GM12892 (cell line): Measurements from ENCODE around the gene SYT2.

Experiments
- DNase-seq: peaks from one replicate; pipeline ENCODE4 v3.0.0; 2011; ENCODE audit not compliant: insufficient read length
- FAIRE-seq: peaks from 2 replicates; lab custom pipeline; 2011; peaks lifted over from hg19 to GRCh38; lab: Jason Lieb, UNC
- POLR2A ChIP-seq: IDR thresholded peaks from 2 replicates; pipeline ENCODE4 v1.6.1; 2011; ENCODE audit warnings: low read depth, low read length, control low read depth
- POLR2AphosphoS5 ChIP-seq: IDR thresholded peaks from 2 replicates; pipeline ENCODE4 v1.6.1; 2011; ENCODE audit warnings: low read depth, low read length, control low read depth
- TAF1 ChIP-seq: IDR thresholded peaks from 2 replicates; pipeline ENCODE4 v1.6.1; 2011; ENCODE audit warnings: low read depth, mild to moderate bottlenecking, control low read depth, low read length, borderline replicate concordance

Gene SYT2

DNA sequence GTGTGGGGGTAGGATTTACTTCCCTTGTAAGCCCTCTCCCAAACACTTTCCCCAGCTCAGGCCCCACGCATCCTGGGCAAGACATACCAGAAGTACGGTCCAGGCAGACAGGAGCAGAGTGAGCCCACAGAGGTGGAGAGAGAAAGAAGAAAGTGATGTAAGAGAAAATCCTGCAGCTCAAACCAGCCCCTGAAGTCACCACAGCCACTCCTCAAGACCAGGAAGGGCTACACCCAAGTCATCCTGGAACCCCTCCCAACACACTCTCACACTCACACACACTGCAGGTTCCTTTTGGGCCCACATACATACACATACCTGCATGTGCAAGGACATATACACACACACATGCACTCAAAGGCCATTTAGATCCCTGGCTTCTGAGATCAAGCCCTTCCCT lies 106.8 kb downstream of the SYT2 start:
- FAIRE-seq = no peak

DNA sequence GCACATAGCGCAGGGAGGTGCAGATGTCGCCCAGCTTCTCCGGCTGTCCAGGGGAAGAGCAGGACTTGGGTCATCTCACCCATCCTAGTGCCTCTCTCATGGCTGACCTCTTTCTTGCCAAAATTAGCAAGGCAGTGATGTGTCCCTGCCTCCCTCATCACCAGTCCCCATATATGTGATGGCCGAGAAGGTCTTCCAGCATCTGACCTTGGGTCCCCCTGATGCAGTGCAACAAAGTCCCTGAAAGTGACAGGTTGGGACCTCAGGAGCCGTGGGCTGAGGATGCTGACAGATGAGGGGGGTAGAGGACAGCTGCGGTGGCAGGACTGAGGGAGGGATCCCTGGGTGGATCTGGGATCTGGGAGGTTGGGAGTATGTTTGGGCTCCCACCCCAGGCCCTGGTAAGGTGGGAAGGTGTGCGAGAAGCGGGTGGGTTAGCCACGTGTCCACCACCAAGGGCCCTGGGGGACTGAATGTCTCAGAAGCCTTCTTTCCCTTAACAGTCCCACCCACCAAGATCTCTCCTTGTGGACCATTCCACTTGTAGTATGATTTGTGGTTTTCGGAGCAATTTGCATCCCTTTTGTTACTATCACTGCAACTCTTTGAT lies 109.7 kb downstream of the SYT2 start:
- no peak for FAIRE-seq
- no peak for DNase-seq
- TF ChIP-seq POLR2AphosphoS5 (no peak), POLR2A (no peak), TAF1 (no peak)

More for the DNA sequence above, 106.8 kb downstream of the SYT2 start:
- no peak for DNase-seq
- TF ChIP-seq TAF1 (no peak), POLR2A (no peak), POLR2AphosphoS5 (no peak)

DNA sequence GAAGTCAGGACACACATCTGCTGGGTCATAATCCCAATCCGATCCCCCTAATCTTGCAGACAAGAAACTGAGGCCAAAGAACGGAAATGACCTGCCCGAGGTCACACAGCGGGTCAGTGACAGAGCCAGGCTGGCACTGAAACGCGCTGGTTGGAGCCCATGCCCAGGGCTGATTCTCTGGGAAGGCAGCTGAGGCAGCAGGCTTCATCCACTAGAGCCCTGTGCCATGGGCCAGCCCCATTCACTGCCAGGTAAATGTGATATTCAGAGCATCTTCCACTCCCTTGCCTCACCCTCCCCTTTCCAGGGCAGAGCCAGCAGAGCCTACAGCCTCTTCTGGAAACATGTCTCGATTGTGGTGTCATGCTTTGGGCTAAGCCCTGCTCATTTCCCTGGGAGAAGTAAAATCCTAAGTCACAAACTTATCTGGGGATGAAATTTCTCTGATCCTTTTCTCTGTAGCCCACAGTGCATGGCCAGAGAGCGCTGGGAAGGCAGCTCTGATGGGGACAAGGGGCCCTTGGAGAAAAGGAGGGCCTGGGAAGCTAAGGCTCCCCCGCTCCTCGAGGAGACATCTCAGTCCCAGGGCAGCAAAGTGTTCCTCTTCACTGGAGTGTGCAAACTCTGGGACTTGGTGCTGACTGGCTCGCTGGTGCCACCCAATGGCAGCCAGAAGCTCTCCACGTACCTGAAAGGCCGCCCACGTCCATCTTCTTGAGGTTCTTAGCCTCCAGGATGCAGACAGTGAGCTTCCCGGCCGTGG lies 110.4 kb downstream of the SYT2 start:
- peak; percentile 57 for DNase-seq
- peak; percentile 91 for FAIRE-seq
- TF ChIP-seq POLR2A = no peak
- no peak for TF ChIP-seq POLR2AphosphoS5
- no peak for TF ChIP-seq TAF1

DNA sequence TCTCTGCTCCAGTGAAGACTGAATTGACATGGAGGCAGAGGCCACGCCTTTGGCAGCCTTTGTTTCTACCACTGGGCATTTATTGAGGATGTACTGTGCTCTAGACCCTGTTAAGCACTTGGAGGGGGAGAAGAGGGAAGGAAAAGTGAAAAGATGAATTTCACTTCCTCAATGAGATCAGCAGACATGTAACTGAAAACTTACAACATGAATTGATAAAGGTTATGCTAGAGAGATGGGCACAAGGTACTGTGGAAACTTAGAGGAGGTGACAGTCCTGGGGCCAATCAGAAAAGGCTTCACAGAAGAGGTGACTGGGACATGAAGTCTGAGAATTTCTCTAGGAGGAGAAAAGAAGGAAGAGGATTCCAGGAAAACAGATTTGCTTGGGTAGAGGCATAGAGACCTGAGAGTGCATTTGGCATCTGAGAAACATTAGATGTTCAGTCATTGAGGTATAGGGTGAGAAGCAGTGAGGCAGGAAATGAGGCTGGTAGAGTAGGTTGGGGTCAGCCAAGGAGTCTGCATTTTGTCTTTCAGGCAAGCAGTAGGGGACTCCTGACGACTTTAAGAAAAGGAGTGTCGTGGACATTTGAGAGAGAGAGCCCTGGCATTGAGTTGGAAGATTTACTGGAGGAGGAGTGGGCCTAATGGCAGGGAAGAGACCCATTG lies 113.0 kb downstream of the SYT2 start:
- DNase-seq (no peak), FAIRE-seq (no peak)
- no peak for TF ChIP-seq TAF1
- no peak for TF ChIP-seq POLR2A
- no peak for TF ChIP-seq POLR2AphosphoS5

DNA sequence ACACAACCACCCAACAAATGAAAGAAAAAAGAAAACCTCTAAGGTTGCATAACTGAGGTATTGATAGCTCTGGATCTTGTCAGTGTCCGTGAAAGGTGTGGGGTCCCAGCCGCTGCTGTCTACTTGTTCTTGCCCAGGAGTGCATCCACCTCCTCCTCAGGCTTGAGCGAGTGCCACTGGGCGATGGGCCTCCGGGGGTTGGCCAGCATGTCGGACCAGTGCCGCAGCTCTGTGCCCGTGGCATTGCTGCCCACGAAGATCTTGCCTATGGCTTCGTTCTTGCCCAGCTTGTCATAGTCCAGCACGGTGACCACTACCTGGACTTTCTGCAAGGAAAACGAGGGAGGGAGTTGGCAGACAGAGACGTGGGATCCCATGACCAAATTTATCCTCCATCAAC lies 113.6 kb downstream of the SYT2 start:
- DNase-seq (no peak), FAIRE-seq (peak; percentile 5)
- TF ChIP-seq POLR2AphosphoS5 (no peak), POLR2A (no peak), TAF1 (no peak)

DNA sequence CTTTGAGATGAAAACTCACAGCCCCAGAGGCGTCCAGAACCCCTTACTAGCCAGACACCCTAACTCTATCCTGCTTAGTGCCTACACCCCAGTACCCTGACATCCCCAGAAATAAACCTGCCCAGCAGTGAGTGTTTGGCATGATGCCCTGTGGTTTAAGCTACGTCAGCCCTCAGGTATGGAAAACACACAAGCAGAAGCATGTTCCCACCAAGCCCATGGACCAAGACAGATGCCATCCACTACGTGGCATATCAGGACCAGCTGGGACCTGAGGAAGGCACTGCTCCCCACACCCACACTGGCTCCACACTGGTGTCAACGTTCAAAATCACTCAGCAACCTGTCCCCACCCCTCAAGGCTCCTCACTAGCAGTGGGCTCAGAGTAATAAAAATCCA lies 116.4 kb downstream of the SYT2 start:
- FAIRE-seq (no peak), DNase-seq (no peak)
- TF ChIP-seq POLR2AphosphoS5 = no peak
- TF ChIP-seq TAF1 = no peak
- TF ChIP-seq POLR2A = no peak

DNA sequence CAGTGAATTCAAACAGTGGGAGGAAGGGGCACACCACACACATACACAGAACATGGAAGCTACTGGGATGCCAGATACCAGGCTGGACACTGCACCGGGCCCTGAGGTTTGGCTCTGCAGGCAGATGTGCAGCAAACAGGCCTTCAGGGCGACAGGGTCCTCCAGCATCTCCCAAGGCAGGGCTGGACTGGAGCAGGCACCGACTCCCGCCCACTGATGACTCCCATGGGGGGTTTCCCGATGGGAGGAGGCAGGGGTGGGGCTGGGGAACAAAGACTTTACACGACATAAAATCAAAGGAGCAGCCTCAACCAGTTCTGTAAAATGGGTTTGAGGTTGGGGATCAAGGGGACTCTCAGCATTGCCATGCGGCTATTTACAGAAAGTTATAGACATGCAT lies 118.1 kb downstream of the SYT2 start:
- no peak for FAIRE-seq
- TF ChIP-seq POLR2AphosphoS5 (no peak), POLR2A (no peak), TAF1 (no peak)
- DNase-seq = no peak

DNA sequence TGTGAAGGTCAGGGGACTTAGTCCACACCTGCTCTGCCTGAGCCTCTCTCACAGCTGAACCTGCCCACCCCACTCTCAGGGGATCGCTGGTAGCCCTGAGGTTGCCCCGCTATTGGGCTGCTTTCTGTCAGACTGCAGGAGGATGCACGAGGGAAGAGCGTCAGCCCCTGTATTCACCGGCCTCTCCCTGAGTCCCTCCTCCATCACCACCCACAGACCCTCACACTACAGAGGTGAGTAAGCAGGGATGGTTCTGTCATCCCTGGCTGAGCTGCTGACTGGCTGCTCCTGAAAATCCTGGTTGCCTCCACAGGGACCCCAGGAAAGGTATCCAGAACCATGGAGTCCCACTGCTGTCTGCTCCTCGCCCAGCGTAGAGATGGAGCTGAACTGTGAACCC lies 118.7 kb downstream of the SYT2 start:
- no peak for FAIRE-seq
- TF ChIP-seq POLR2A (no peak), TAF1 (no peak), POLR2AphosphoS5 (no peak)

DNA sequence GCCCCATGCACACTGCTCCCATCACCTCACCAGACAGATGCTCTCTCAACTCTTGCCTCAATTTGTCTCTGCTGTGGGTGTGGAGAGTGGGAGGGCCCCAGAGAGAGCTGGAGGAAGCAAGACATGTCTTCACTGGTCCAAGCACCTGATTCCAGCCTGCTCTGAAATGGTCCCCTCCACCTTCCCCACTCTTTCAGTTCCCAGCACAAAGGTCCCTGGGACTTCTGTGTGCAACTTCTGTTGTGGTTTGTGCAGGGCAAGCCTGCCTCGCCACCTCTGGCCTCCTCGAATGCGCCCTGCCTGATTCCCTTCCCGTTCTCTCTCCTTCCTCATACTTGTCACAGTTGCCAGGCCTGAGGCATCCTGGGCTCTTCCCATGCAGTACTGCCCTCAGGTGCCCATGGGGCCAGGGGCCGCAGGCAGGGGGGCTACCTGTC lies 119.3 kb downstream of the SYT2 start:
- FAIRE-seq = no peak
- DNase-seq = no peak
- TF ChIP-seq POLR2A (no peak), POLR2AphosphoS5 (no peak), TAF1 (no peak)

More for the DNA sequence above, 118.7 kb downstream of the SYT2 start:
- no peak for DNase-seq

DNA sequence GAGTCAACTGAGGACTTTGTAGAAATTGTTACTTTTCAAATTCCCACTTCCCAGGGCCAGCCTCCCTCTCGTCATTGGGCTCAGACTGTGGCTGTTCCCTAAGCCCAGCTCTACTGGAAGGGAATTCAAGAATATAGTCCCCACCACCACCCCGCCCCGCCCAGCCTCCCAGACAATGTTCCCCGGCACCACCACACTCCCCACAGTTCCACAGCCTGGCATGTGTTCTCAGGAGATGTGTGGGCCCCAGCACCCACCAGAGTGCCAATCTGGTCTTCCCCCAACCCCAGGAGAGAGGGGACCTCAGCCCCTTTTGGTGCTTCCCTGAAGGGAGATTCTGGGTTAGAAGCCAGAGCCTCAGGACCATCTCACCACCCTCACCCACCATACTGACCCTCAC lies 120.1 kb downstream of the SYT2 start:
- no peak for DNase-seq
- no peak for FAIRE-seq
- TF ChIP-seq TAF1 (no peak), POLR2AphosphoS5 (no peak), POLR2A (no peak)

DNA sequence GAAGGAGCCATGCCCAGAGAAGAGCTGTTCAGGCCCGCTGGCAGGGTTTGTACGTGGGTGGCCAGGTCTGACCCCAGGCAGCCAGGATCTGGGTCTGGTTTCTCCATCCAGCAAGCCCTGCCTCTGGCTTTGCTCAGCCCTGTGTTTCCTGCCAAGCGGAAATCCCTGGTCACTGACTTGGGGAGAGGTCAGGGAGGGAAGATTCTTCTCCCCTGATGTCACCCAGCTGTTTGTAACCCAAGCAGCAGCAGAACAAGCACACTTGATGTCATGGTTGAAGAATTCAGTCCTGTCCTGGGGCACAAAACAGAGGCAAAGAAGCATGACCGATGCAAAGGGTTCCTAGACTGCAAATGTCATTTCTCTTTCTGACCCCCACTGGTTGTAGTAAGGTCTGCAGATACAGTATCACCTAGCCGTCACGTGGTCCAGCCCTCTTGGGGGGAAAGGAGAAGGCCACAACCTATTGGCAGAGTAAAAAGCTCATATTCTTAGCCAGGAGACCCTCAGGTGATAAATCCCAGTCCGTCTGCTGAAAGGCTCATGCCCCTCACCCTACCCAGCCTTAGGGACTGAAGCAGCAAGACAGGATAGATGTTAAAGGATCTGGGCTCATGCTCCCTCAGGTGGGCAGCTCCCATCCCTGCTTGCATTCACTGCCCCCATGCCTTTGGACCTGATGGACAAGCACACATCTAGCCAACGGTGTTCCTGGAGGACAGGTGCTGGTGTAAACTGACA lies 120.9 kb downstream of the SYT2 start:
- FAIRE-seq (no peak), DNase-seq (no peak)
- TF ChIP-seq POLR2A (no peak), POLR2AphosphoS5 (no peak), TAF1 (no peak)

DNA sequence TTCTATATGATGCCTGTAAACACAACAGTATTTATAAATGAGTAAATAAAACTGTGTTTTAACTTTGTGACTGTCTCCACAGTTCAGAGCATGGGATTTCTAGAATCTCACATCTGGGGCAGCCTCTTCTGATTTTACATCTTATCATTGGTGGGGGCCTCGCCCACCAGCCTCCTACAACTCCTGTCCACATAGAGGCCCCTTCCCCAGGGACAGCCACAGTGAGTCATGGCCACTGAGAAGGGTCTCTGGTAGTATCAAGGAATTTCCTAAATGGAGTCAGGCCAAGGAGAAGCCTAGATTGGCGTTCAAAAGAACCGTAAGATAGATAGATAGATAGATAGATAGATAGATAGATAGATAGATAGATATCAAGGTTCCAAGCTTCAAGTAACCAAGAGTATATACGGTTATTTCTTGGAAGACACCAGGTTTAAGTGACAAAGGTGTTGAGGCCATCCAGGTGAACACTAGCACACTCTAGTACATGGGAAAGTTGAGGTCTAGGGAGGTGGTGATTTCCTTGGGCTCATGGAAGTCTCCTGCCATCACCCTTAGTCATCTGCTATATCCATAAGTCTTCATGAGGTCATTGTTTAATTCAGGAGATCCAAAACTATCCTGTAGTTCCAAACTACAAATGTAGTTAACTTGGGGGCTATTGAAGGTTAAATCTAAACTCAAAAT lies 121.6 kb downstream of the SYT2 start:
- no peak for TF ChIP-seq POLR2AphosphoS5
- no peak for TF ChIP-seq TAF1
- TF ChIP-seq POLR2A = no peak
- DNase-seq (no peak), FAIRE-seq (no peak)
